ENCODE measurements around the gene PNRC1.
"Not testable (repeated sequence)": the region's sequence is repeated elsewhere in the genome, so short reads cannot be mapped to it uniquely, and the experiment has no call there.

PNRC1 gene

GRCh38 chr6:89058627-89059026, 21.9 kb upstream of the PNRC1 start:
- DNase-seq (ENCODE audit: low read depth in 2 of 2): no peak

DNA sequence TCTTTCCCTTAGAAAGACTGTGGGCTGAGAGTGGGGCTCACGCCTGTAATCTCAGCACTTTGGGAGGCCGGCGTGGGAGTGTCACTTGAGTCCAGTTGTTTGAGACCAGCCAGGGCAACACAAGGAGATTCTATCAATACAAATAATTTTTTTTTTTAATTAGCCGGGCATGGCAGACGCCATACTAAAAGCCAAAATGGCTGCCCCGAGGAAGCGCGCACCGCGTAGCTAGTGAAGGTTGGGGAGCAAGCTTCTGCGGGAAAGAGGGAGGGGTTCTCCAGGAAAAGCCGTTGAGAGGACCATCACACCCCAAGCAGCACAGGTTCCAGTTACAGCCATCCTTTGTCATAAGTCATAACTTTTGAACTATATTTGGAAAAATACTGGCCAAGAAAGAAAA, 21.3 kb upstream of the PNRC1 start:
- DNase-seq (ENCODE audit: low read depth in 2 of 2): no peak

DNA sequence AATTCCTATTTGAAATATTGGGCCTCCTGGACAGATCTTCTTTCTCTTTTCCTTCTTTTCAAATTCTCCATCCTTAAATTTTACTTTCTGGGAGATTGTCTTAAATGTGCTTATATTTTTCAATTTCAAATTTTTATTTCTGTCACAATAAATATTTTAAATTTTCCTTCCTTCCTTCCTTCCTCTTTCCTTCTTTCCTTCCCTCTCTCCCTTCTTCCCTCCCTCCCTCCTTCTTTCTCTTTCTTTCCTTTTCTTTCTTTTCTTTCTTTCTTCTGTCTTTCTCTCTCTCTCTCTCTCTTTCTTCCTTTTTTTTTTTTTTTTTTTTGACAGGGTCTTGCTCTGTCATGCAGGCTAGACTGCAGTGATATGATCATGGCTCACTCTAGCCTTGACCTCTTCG, 16.7 kb upstream of the PNRC1 start:
- DNase-seq (ENCODE audit: low read depth in 2 of 2): no peak

DNA sequence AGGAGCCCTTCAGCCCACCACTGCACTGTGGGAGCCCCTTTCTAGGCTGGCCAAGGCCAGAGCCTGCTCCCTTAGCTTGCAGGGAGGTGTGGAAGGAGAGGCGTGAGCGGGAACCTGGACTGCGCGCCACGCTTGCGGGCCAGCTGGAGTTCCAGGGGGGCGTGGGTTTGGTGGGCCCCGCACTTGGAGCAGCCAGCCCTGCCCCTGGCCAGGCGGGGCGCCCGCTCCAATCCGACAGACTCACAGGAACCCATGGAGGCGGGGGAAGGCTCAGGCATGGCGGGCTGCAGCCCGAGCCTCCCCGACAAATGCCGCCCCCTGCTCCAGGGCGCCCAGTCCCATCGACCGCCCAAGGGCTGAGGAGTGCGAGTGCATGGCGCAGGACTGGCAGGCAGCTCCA, 15.6 kb upstream of the PNRC1 start:
- DNase-seq (ENCODE audit: low read depth in 2 of 2): not testable (repeated sequence)

GRCh38 chr6:89066121-89066520, 14.4 kb upstream of the PNRC1 start:
- not testable (repeated sequence) for DNase-seq (ENCODE audit: low read depth in 2 of 2)

DNA sequence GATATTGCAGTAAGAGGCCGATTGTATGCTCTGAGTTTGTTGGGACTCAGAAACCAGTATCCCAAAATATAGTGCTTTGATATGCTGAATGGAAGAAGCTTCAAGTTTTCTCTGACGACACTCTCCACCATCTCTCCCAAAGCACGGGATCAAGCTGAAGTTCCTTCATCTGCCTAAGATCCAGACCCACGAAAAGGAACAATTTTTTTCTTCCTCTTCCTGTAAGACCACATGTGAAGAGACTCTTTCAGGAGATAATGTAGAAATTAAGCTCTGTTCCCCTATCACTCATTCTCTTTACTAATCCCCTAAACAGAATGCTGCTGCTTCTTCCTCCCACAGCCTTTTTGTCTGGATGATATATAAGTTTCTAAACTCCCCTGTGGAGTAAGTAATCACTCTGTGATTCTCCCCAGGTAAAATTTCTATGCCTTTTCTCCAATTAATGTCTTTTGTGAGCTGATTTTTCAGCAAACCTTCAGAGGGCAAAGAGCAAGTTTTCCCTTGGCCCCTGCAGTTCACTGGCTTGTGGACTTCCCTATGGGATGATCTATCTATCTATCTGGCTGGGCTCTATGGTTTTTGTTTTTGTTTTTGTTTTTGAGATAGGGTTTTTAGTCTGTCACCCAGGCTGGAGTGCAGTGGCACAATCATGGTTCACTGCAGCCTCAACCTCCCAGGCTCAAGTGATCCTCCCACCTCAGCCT, 13.5 kb upstream of the PNRC1 start:
- no peak for DNase-seq (ENCODE audit: low read depth in 2 of 2)

- no peak for DNase-seq (ENCODE audit: low read depth in 2 of 2)
Measured at GRCh38 chr6:89067796-89068195, 12.8 kb upstream of the PNRC1 start.

GRCh38 chr6:89068695-89069094, 11.9 kb upstream of the PNRC1 start:
- no peak for DNase-seq (ENCODE audit: low read depth in 2 of 2)

GRCh38 chr6:89069536-89070163, 10.9 kb upstream of the PNRC1 start:
- no peak for DNase-seq (ENCODE audit: low read depth in 2 of 2)

DNA sequence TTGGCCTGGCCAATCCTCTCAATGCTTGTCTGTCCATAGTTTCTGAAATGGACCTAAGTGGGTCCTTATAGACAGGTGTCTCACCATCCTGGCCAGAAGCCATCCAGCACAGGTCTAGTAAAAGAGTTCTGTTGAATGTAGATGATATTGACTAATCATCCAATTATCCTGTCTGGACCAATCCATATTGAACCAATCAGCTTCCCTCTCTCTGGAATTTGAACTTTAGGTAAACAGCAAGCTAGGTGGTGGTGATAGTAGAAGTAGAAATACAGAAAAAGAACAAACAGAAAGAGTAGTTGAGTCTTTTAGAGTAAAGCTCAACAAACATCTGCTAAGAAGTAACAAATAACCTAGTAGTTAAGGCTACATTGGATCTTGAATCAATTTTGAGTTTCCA, 9.5 kb upstream of the PNRC1 start:
- no peak for DNase-seq (ENCODE audit: low read depth in 2 of 2)

- DNase-seq (ENCODE audit: low read depth in 2 of 2): no peak
Measured at GRCh38 chr6:89073014-89073620, 7.4 kb upstream of the PNRC1 start.

- DNase-seq (ENCODE audit: low read depth in 2 of 2): no peak
Measured at GRCh38 chr6:89073840-89074239, 6.7 kb upstream of the PNRC1 start.

DNA sequence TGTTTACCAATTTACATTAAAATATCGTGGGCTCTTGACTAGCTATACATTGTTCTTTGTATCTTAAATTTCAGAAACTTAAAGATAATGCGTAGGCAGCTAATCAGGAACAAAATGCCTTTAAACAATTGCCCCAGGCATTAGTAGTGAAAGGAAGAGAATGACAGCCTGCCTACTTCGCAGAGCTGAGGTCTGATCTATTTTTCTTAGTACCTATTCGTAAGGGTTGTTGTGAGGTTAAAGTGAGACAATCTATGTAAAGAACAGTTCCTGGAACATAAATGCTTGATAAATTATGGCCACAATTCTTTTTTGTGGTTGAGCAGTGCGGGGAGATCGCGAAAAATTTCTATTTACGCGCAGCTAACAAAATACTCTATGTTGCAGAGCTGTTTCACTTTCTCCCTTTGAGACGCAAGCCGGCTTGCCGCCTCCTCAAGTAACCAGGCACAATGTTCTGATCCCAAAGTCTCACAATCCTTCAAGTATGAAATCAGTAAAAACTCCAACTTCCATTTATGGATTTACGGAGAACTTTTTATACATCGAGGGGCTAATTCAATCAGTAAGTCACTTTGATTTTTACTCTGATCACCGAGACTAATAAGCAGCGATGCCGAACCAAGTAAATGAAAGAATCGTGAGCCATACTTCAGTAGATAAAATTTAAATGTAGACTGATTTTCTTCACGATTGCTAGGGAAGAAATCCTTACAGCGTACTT, 878 bp upstream of the PNRC1 start:
- DNase-seq (ENCODE audit: low read depth in 2 of 2): peak; percentile 24 to 30

DNA sequence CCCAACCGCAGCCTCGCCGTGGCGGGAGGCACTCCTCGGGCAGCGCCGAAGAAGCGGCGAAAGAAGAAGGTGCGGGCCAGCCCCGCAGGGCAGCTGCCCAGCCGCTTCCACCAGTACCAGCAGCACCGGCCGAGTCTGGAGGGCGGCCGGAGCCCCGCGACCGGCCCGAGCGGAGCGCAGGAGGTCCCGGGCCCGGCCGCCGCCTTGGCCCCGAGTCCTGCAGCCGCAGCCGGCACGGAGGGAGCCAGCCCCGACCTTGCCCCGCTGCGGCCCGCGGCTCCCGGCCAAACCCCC, 525 bp downstream of the PNRC1 start:
- no peak for DNase-seq (ENCODE audit: low read depth in 2 of 2)

- DNase-seq (ENCODE audit: low read depth in 2 of 2): peak; percentile 97 to 99
Measured at GRCh38 chr6:89081423-89082322, 1.1 kb downstream of the PNRC1 start.

DNA sequence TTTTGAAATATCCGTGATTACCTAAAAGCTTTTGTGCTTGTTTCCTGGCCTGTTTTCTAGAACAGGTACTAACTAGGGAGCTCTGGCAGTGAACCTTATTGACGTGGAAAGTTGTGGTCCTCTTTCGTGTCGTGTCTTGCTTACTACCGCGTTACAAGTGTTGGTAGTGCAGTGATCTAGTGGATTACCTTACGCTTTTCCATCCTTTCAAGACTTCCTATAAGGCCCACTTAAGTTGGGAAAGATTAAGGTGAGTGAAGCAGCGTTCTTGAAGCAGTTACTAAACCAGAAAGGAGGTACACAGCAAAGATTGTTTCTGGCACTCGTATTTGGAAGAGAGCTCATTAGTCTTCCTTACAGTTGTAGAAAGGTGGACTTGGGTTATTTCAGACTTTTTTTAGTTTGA, 1.9 kb downstream of the PNRC1 start:
- no peak for DNase-seq (ENCODE audit: low read depth in 2 of 2)

DNA sequence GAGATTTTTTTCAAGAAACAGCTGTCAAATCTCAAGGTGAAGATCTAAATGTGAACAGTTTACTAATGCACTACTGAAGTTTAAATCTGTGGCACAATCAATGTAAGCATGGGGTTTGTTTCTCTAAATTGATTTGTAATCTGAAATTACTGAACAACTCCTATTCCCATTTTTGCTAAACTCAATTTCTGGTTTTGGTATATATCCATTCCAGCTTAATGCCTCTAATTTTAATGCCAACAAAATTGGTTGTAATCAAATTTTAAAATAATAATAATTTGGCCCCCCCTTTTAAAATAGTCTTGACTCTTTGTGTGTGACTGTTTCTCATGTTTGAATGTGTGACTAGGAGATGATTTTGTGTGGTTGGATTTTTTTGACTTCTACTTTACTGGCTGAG, 4.0 kb downstream of the PNRC1 start:
- no peak for DNase-seq (ENCODE audit: low read depth in 2 of 2)

GRCh38 chr6:89084954-89085353, 4.4 kb downstream of the PNRC1 start:
- no peak for DNase-seq (ENCODE audit: low read depth in 2 of 2)

GRCh38 chr6:89085409-89086205, 5.1 kb downstream of the PNRC1 start:
- no peak for DNase-seq (ENCODE audit: low read depth in 2 of 2)

- DNase-seq (ENCODE audit: low read depth in 2 of 2): no peak
Measured at GRCh38 chr6:89087881-89088280, 7.3 kb downstream of the PNRC1 start.

- no peak for DNase-seq (ENCODE audit: low read depth in 2 of 2)
Measured at GRCh38 chr6:89098461-89098860, 17.9 kb downstream of the PNRC1 start.

All from stimulated activated CD8-positive, alpha-beta memory T cell treated with anti-CD3 and anti-CD28 coated beads, Interleukin-2, amount 100 ng/mL, for 1 hour (primary cell).